Heart right ventricle (tissue), 16 donors: Measurements from ENCODE around the gene ABCD3. TPM values are rescaled to one million over a fixed set of nuclear protein-coding genes. Genes with fewer than 3 reads are reported as not detected.

Experiments
- ATAC-seq, 8 donors: fragments of 200-7000 bp; cut with Tn5 transposase; one replicate each; pipeline ENCODE4 v1.9.1; 2020; ENCODE audit warnings: mild to moderate bottlenecking in 8 of 8, moderate library complexity in 8 of 8, moderate number of reproducible peaks in 1 of 8
- DNase-seq, 2 donors: peaks; one replicate each; pipeline ENCODE4 v3.0.0-alpha.2; 2020
- H3K27ac ChIP-seq, 10 donors: fragments of 200-600 bp; sonication (generic) in 2 of 10; one replicate each; pipeline versions ENCODE4 v1.5.0 to v1.8.0; 2020 to 2022; ENCODE audit warnings: mild to moderate bottlenecking in 3 of 10
- H3K27me3 ChIP-seq, 7 donors: fragments of 200-600 bp; one replicate each; pipeline ENCODE4 v1.8.0; 2021 to 2022; ENCODE audit warnings: mild to moderate bottlenecking in 2 of 7
- H3K36me3 ChIP-seq, 9 donors: fragments of 200-600 bp; sonication (generic) in 1 of 9; one replicate each; pipeline versions ENCODE4 v1.5.0 to v1.8.0; 2020 to 2022; ENCODE audit warnings: mild to moderate bottlenecking in 2 of 9
- H3K4me1 ChIP-seq, 9 donors: fragments of 200-600 bp; sonication (generic) in 1 of 9; one replicate each; pipeline versions ENCODE4 v1.5.0 to v1.8.0; 2020 to 2022; ENCODE audit warnings: mild to moderate bottlenecking in 4 of 9
- H3K4me3 ChIP-seq, 10 donors: fragments of 200-600 bp; sonication (generic) in 2 of 10; one replicate each; pipeline versions ENCODE4 v1.5.0 to v1.8.0; 2020 to 2022; ENCODE audit warnings: mild to moderate bottlenecking in 7 of 10, moderate library complexity in 2 of 10
- H3K9me3 ChIP-seq, 11 donors: fragments of 200-600 bp in 10 of 11; sonication (generic) in 2 of 11; one replicate each; pipeline versions ENCODE4 v1.5.0 to v1.8.0; 2013 to 2022; ENCODE audit warnings: mild to moderate bottlenecking in 2 of 11, control low read depth in 1 of 11, moderate library complexity in 1 of 11
- WGBS, 2 donors: extraction: QIAGEN DNeasy Blood & Tissue Kit; methylation state at CpG; one replicate each; pipeline ENCODE4 v1.1.7; 2013; ENCODE audit warnings: inconsistent platforms in 1 of 2; 5-methylcytosine and 5-hydroxymethylcytosine counted together
- intact Hi-C, 10 donors: fragments of 100-400 bp; cut with DNase I; formaldehyde crosslinking; loops; one replicate each; pipeline versions ENCODE4 v1.11.1 to v1.14.2; 2022
- polyA plus RNA-seq, 2 donors: library from polyadenylated mRNA; stranded (reverse); fragments of 200-250 nt; gene quantifications; one replicate each; pipeline ENCODE4 v1.2.3, GENCODE V29; 2013
- total RNA-seq, 10 donors: library from RNA; stranded (reverse); fragmentation: NEBNext Ultra II Directional in 3 of 10; extraction: Animal tissue kit (Norgen Biotek cat#: 25700) in 3 of 10; gene quantifications; one replicate each; pipeline versions ENCODE4 v1.2.1 to v1.2.4, GENCODE V29; 2021 to 2023
- TF ChIP-seq, protein P1 (sequence below), 9 donors: fragments of 200-600 bp; sonication (generic) in 2 of 9; IDR thresholded peaks; one replicate each; pipeline versions ENCODE4 v1.5.0 to v1.8.0; 2021 to 2022; ENCODE audit warnings: antibody characterized with exemption in 9 of 9, mild to moderate bottlenecking in 5 of 9, moderate library complexity in 1 of 9
- donor health status: Arrhythmogenic right ventricular cardiomyopathy.
- donor health status: ischemic (EF 13 %, LVEDD 7.1; RV severe dilation, severe dysfunction).
- donor health status: healthy with polysubstance abuse.
- donor health status: DM: no; HTN: yes; CAD: no.
- donor health status: DM: no; HTN: no; CAD: no.
- donor health status: ischemic (EF 25% LVEDD 6.9; RV normal size, moderate dysfunction).
- donor health status: ischemic (EF 25% LVEDD 5.7; RV mildly dilated, moderate dysfunction).
- donor health status: healthy.
- donor health status: DM: yes; HTN: yes; CAD: no.
- donor health status: Ischemic cardiomyopathy.
- donor health status: ischemic (EF 35%, LVEDD 5.7; RV mildly dilated, moderate dysfunction).
- donor health status: nonischemic (EF 11% LVEDD 7.7; RV severe dilation, severe dysfunction).
- donor health status: DM: yes; HTN: yes; CAD: no.
- donor health status: PGD.
- donor health status: ischemic (EF 29% LVEDD 5.4; RV normal size, mild dysfunction).
- donor health status: nonischemic (EF 23%, LVEDD 6.1; RV moderate dilation, normal function).

ABCD3 gene
- total and polyA plus RNA-seq, 12 donors: 22.2 to 90.0 (median 59.1) TPM

DNA sequence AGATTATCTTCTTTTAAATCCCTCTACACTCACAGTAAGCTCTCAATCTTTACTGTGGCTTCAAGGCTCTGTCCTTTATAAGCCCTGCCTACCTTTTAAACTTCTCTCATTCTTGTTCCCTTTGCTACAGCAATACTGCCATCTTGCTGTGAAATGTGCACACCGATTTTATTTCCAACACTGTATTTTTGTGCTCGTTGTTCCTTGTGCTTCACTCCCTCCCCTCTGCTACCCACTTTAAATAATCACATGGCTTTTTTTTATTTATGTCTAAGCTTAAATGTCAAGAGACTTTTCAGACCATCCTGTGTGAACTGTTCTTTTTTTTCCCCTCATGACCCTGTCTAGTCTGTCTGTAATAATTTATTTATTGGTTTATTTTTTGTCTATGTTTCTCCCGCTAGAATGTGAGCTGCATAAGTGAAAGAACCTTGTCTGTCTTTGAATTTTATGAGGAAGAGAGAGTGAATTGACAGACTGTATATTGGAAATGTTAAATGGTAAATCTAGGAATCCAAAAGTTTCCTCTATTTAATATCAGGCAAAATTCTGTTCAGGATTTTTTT lies 45.7 kb downstream of the ABCD3 start:
- intact Hi-C loops: loop anchor here in 9 of 10 donors (5.0 to 10.0 kb wide), 8 partner anchors 42 to 439 kb away; partner anchors contain the start of gene ABCD3 (in 1 of the 9)
- no peaks in the 10 kb centered on the region for H3K27me3 ChIP-seq
- H3K9me3 ChIP-seq: no peaks in the 10 kb centered on the region
- peaks cover 0 to 88% (median 4%) of the 10 kb centered on the region in 9 donors for H3K36me3 ChIP-seq
- DNase-seq (peak in 1 of 2 donors; percentile 19), ATAC-seq (peak; percentile 65 to 82 (median 70))
- no peak overlapping the region for H3K27ac ChIP-seq
- 43 to 82% methylated on average over 3 of the region's 3 CpGs for WGBS, 2 donors
- peaks cover 0 to 15% (median 10%) of the 10 kb centered on the region in 9 donors for H3K4me1 ChIP-seq
- no peak overlapping the region for H3K4me3 ChIP-seq
- TF ChIP-seq, protein P1, sequence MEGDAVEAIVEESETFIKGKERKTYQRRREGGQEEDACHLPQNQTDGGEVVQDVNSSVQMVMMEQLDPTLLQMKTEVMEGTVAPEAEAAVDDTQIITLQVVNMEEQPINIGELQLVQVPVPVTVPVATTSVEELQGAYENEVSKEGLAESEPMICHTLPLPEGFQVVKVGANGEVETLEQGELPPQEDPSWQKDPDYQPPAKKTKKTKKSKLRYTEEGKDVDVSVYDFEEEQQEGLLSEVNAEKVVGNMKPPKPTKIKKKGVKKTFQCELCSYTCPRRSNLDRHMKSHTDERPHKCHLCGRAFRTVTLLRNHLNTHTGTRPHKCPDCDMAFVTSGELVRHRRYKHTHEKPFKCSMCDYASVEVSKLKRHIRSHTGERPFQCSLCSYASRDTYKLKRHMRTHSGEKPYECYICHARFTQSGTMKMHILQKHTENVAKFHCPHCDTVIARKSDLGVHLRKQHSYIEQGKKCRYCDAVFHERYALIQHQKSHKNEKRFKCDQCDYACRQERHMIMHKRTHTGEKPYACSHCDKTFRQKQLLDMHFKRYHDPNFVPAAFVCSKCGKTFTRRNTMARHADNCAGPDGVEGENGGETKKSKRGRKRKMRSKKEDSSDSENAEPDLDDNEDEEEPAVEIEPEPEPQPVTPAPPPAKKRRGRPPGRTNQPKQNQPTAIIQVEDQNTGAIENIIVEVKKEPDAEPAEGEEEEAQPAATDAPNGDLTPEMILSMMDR (IDR thresholded peaks at IDR 0.05): peak; percentile 22 to 71 (median 57)

DNA sequence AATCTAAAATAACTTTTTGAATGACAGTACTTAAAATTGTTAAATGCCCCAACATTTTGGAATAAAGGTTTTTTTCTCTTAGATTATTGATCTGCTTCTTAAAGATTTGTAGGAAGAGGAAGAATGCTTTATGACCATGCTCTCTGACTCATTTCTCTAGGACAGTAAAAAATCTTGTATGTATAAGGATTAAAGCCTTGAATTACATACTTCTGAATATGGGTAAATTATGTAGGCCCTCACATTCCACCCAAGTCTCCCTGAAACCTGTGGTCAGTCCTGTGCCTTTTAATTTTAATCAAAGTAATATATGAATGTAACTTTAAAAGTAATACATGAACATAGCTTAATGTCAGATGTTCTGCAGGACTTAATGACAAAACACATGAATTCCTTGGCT lies 50.5 kb downstream of the ABCD3 start:
- peaks cover 0 to 88% (median 8%) of the 10 kb centered on the region in 9 donors for H3K36me3 ChIP-seq
- DNase-seq (no peak), ATAC-seq (no peak)
- TF ChIP-seq, protein P1 (IDR thresholded peaks at IDR 0.05): no peak
- H3K4me1 ChIP-seq: peaks cover 0 to 4% (median 0%) of the 10 kb centered on the region in 9 donors
- no peaks in the 10 kb centered on the region for H3K27me3 ChIP-seq
- H3K4me3 ChIP-seq: no peak overlapping the region
- no peaks in the 10 kb centered on the region for H3K9me3 ChIP-seq
- intact Hi-C loops: loop anchor here in 6 of 10 donors (10.0 kb wide), 4 partner anchors 124 to 444 kb away; no protein-coding TSS in a partner anchor
- H3K27ac ChIP-seq: no peak overlapping the region

DNA sequence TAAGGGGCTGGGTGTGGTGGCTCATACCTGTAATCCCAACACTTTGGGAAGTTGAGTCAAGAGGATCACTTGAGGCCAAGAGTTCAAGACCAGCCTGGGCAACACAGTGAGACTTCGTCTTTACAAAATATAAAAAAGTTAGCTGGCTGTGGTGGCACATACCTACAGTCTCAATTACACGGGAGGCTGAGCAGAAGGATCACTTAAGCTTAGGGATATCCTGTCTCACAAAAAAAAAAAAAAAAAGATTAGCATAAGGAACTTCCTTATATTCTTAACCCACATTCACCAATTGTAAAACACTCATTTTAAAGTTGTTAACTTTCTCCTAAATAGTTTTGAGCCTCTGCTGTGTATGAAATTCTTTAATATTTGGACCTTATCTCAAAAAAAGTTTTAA lies 53.1 kb downstream of the ABCD3 start:
- intact Hi-C loops: no loop called here
- WGBS, 2 donors: 87 to 90% methylated on average over 2 of the region's 2 CpGs
- no peak for ATAC-seq

DNA sequence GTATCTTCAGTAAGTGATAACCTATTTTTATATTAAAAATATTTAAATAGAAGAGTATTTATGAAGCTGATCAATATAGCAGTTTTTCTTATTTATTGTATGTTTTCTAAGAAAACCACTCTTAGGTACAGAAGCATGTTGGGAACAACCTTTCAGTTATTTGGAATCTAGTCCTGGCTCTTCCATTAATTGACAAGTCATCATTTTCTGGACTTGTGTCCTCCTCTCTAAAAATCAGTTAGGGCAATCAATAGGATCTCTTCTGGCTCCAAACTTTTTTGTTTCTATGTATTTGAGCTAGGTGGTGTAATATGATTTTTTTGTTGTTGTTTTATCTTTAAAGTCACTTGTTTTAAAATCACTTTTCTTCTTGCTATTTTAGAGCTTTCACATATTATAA lies 57.0 kb downstream of the ABCD3 start:
- TF ChIP-seq, protein P1 (IDR thresholded peaks at IDR 0.05): no peak
- intact Hi-C loops: no loop called here

More for the DNA sequence above, 53.1 kb downstream of the ABCD3 start:
- H3K4me3 ChIP-seq: no peak overlapping the region
- no peak overlapping the region for H3K27ac ChIP-seq
- H3K9me3 ChIP-seq: no peaks in the 10 kb centered on the region
- H3K27me3 ChIP-seq: no peaks in the 10 kb centered on the region
- no peak for DNase-seq
- TF ChIP-seq, protein P1 (IDR thresholded peaks at IDR 0.05): no peak
- H3K4me1 ChIP-seq: no peaks in the 10 kb centered on the region
- peaks cover 0 to 78% (median 4%) of the 10 kb centered on the region in 9 donors for H3K36me3 ChIP-seq

More for the DNA sequence above, 57.0 kb downstream of the ABCD3 start:
- no peaks in the 10 kb centered on the region for H3K27me3 ChIP-seq
- no peaks in the 10 kb centered on the region for H3K4me1 ChIP-seq
- no peak overlapping the region for H3K4me3 ChIP-seq
- peaks cover 0 to 76% (median 4%) of the 10 kb centered on the region in 9 donors for H3K36me3 ChIP-seq
- ATAC-seq (no peak), DNase-seq (no peak)
- no peaks in the 10 kb centered on the region for H3K9me3 ChIP-seq
- no peak overlapping the region for H3K27ac ChIP-seq
